Measurements from ENCODE around the gene CSRP2.

Gene CSRP2

DNA sequence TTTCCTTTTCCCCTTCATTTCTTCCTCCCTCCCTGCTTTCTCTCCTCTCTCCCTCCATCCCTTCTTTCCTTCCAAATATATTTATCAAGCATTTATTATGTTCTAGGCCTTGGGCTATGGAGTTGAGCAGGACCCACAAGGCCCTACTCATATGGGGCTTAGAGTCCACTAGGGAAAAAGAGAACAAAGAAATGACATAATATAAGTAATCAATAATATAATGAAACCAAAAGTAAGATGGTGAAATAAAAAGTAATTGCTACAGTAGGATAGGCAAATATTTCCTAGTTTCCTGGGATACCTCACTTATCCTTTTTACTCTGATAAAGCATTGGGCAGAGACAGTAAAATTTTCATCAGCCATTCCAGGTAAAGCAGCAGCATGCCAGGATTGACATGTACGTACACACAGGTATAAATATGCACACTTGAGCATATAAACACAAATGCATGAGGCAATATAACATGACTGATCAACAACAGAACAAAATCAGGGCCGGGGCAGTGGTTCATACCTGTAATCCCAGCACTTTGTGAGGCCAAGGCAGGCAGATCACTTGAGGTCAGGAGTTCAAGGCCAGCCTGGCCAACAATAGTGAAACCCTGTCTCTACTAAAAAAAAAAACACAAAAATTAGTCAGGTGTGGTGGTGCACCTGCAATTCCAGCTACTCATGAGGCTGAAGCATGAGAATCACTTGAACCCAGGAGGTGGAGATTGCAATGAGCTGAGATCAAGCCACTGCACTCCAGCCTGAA, 35.5 kb upstream of the CSRP2 start:
- H3K4me1 ChIP-seq (ENCODE audit: control insufficient read depth, insufficient read depth, low read length): no peaks in the 10 kb centered on the region
- H3K9me3 ChIP-seq (ENCODE audit: control insufficient read depth, insufficient read depth, low read length): no peaks in the 10 kb centered on the region
- H3K9ac ChIP-seq (ENCODE audit: low read depth, low read length): no peak overlapping the region
- no peaks in the 10 kb centered on the region for H3K27me3 ChIP-seq (ENCODE audit: control insufficient read depth, insufficient read depth, low read length)
- H3K4me3 ChIP-seq (ENCODE audit: low read depth, low read length): no peak overlapping the region
- no peaks in the 10 kb centered on the region for H3K36me3 ChIP-seq (ENCODE audit: control insufficient read depth, insufficient read depth, low read length)

DNA sequence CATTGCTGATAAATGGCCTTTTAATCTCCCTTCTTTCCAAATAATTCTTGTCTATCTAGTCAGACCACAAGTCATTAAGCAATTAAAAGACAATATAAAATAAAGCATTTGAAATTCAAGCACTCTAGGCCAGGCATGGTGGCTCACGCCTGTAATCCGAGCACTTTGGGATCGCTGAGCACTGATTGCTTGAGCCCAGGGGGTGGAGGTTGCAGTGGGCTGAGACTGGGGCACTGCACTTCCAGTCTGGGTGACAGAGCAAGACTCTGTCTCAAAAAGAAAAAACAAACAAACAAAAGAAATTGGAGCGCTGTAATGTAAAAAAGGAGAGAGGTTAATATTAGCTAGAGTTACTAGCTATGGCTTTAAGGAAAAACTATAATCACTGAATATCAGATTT, 30.5 kb upstream of the CSRP2 start:
- no peak overlapping the region for H3K9ac ChIP-seq (ENCODE audit: low read depth, low read length)
- no peaks in the 10 kb centered on the region for H3K9me3 ChIP-seq (ENCODE audit: control insufficient read depth, insufficient read depth, low read length)
- no peaks in the 10 kb centered on the region for H3K36me3 ChIP-seq (ENCODE audit: control insufficient read depth, insufficient read depth, low read length)
- no peaks in the 10 kb centered on the region for H3K27me3 ChIP-seq (ENCODE audit: control insufficient read depth, insufficient read depth, low read length)
- H3K4me1 ChIP-seq (ENCODE audit: control insufficient read depth, insufficient read depth, low read length): peaks cover 21% of the 10 kb centered on the region
- H3K4me3 ChIP-seq (ENCODE audit: low read depth, low read length): no peak overlapping the region

DNA sequence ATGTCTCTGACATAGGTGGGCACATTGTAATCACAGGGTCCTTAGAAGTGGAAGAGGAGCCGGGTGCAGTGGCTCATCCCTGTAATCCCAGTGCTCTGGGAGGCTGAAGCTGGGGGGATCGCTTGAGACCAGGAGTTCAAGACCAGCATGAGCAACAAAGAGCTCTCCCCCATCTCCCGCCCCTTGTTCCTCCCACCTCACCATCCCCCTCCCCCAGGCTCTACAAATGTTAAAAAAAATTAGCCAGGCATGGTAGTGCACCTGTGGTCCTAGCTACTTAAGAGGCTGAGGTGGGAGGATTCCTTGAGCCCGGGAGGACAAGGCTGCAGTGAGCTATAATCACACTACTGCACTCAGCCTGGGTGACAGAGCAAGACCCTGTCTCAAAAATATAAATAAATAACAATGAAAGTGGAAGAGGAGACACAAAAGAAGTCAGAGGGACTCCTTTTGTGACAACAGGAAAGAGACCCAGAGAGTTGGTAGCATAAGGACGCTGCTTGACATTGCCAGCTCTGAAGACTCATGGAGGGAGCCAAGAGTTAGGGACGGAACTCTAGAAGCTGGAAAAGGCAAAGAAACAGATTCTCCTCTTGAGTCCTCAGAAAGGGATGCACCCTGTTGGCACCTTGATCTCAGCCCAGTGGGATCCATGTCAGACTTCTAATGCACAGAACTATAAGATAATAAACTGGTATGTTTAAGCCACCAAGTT, 29.6 kb upstream of the CSRP2 start:
- Histone ChIP-seq H3K27me3 (ENCODE audit: control insufficient read depth, insufficient read depth, low read length) (no peaks in the 10 kb centered on the region), H3K9me3 (ENCODE audit: control insufficient read depth, insufficient read depth, low read length) (no peaks in the 10 kb centered on the region), H3K4me1 (ENCODE audit: control insufficient read depth, insufficient read depth, low read length) (peaks cover 21% of the 10 kb centered on the region)

DNA sequence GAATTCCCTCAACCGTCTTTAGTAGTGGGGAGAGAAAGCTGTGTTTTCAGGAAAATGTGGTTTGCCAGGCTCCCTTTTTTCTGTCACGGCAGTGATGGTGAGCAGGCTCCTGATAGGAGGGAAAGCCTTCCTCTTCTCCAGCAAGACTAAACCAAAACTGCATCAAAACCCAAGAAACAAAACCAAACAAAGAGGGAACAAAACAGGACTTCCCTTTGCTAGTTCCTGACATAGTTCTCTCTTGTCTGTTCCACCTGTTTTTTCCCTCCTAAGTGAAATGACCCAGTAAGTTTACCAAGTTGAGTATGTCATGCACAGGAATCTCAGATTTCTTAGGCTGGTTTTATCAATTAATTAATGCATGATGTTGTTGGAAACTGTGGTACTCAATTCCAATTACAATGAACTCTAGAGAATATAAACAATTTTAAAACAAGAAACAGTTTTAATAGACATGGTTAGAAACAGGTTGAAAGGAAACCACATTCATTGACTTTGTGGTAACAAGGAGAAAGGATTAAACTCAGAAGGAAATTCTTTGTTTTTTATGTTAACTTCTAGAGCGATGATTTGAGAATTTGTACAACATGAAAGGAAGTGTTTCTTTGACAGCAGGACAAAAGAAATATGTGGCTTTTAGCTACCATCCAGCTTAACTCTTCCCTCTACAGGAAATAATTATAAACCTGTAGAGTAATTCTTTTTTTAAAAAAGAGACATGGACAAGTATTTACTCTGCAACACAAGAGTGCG, 23.0 kb upstream of the CSRP2 start:
- no peak overlapping the region for H3K9ac ChIP-seq (ENCODE audit: low read depth, low read length)
- no peak overlapping the region for H3K4me3 ChIP-seq (ENCODE audit: low read depth, low read length)
- H3K4me1 ChIP-seq (ENCODE audit: control insufficient read depth, insufficient read depth, low read length): peaks cover 4% of the 10 kb centered on the region
- H3K9me3 ChIP-seq (ENCODE audit: control insufficient read depth, insufficient read depth, low read length): no peaks in the 10 kb centered on the region
- H3K36me3 ChIP-seq (ENCODE audit: control insufficient read depth, insufficient read depth, low read length): no peaks in the 10 kb centered on the region
- H3K27me3 ChIP-seq (ENCODE audit: control insufficient read depth, insufficient read depth, low read length): no peaks in the 10 kb centered on the region

More for the DNA sequence above, 29.6 kb upstream of the CSRP2 start:
- no peak overlapping the region for H3K9ac ChIP-seq (ENCODE audit: low read depth, low read length)
- H3K36me3 ChIP-seq (ENCODE audit: control insufficient read depth, insufficient read depth, low read length): no peaks in the 10 kb centered on the region
- H3K4me3 ChIP-seq (ENCODE audit: low read depth, low read length): no peak overlapping the region

DNA sequence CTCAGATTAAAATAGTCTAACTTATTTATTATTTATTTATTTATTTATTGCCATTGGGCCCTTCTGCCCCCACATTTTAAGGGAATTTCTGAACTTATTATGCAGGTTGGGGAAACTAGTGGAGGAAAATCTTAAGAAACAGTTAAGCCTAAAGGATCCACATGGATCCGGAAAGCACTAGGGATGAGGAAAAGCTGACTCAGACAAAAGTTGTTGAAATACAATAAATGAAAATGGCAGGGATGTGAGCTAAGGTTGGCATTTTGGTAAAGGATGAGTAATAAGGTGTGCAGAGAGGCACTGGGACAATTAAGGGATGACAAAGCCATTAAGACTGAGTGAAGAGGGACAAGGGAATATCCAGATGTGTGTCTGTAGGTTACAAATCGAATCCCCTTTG, 20.7 kb upstream of the CSRP2 start:
- Histone ChIP-seq H3K9me3 (ENCODE audit: control insufficient read depth, insufficient read depth, low read length) (no peaks in the 10 kb centered on the region), H3K4me3 (ENCODE audit: low read depth, low read length) (no peak overlapping the region), H3K4me1 (ENCODE audit: control insufficient read depth, insufficient read depth, low read length) (no peaks in the 10 kb centered on the region), H3K36me3 (ENCODE audit: control insufficient read depth, insufficient read depth, low read length) (no peaks in the 10 kb centered on the region), H3K27me3 (ENCODE audit: control insufficient read depth, insufficient read depth, low read length) (no peaks in the 10 kb centered on the region), H3K9ac (ENCODE audit: low read depth, low read length) (no peak overlapping the region)

DNA sequence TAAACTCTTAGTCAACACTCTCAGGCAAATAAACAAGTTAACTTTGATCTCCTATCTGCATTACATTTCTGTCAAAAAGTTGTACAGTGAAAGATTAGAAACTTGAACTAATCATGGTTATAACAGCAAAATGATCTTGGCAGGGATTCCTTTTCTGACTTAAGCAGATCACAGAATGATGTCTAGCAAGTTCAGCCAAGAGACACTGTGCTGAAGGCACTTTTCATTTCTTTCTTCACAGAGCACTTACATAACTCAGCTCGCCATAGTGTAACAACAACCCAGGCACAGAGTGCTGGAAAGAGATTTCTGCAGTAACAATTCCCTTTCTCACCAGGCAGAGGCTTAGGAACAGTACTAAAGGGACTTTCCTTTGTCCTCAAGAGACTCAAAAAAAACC, 19.6 kb upstream of the CSRP2 start:
- H3K27me3 ChIP-seq (ENCODE audit: control insufficient read depth, insufficient read depth, low read length): no peaks in the 10 kb centered on the region
- no peaks in the 10 kb centered on the region for H3K36me3 ChIP-seq (ENCODE audit: control insufficient read depth, insufficient read depth, low read length)
- H3K9me3 ChIP-seq (ENCODE audit: control insufficient read depth, insufficient read depth, low read length): no peaks in the 10 kb centered on the region
- no peak overlapping the region for H3K4me3 ChIP-seq (ENCODE audit: low read depth, low read length)
- H3K9ac ChIP-seq (ENCODE audit: low read depth, low read length): no peak overlapping the region
- no peaks in the 10 kb centered on the region for H3K4me1 ChIP-seq (ENCODE audit: control insufficient read depth, insufficient read depth, low read length)

DNA sequence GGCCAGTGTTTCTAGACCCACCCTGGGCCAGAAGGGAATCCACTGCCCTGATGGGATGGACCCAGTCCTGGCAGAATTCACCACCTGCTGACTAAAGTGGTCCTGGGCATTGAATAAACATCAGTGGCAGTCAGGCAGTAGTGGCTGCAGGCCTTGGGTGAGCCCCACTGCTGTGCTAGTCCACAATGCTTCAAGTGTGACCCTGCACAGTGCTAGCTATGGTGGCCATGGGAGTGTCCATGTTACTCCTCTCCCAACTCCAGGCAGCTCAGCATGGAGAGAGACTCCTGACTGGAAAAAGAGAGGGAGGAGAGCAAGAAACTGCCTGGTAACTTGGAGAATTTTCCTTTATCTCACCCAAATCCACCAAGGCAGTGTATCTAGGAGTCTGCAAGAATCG, 17.5 kb upstream of the CSRP2 start:
- Histone ChIP-seq H3K9me3 (ENCODE audit: control insufficient read depth, insufficient read depth, low read length) (no peaks in the 10 kb centered on the region), H3K9ac (ENCODE audit: low read depth, low read length) (no peak overlapping the region), H3K4me3 (ENCODE audit: low read depth, low read length) (no peak overlapping the region), H3K36me3 (ENCODE audit: control insufficient read depth, insufficient read depth, low read length) (no peaks in the 10 kb centered on the region), H3K4me1 (ENCODE audit: control insufficient read depth, insufficient read depth, low read length) (peaks cover 2% of the 10 kb centered on the region), H3K27me3 (ENCODE audit: control insufficient read depth, insufficient read depth, low read length) (no peaks in the 10 kb centered on the region)

DNA sequence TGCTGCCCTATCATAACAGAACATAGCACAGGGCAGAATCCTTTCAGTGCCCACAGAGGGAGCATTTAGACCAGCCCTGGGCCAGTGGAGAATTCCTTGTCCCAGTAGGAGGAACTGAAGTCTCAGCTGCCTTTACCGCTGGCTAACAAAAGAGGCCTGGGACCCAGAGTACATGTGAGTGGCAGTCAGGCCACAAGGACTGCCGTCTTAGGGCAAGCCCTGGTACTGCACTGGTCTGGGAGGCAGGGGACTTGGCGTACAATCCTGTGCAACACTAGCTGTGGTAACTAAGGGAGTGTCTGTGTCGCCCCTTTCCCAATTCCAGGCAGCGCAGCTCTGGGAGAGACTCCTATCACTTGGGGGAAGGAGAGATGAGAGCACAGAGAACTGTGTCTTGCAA, 17.0 kb upstream of the CSRP2 start:
- Histone ChIP-seq H3K4me3 (ENCODE audit: low read depth, low read length) (no peak overlapping the region), H3K9ac (ENCODE audit: low read depth, low read length) (no peak overlapping the region), H3K4me1 (ENCODE audit: control insufficient read depth, insufficient read depth, low read length) (peaks cover 2% of the 10 kb centered on the region), H3K36me3 (ENCODE audit: control insufficient read depth, insufficient read depth, low read length) (no peaks in the 10 kb centered on the region), H3K9me3 (ENCODE audit: control insufficient read depth, insufficient read depth, low read length) (no peaks in the 10 kb centered on the region), H3K27me3 (ENCODE audit: control insufficient read depth, insufficient read depth, low read length) (no peaks in the 10 kb centered on the region)

DNA sequence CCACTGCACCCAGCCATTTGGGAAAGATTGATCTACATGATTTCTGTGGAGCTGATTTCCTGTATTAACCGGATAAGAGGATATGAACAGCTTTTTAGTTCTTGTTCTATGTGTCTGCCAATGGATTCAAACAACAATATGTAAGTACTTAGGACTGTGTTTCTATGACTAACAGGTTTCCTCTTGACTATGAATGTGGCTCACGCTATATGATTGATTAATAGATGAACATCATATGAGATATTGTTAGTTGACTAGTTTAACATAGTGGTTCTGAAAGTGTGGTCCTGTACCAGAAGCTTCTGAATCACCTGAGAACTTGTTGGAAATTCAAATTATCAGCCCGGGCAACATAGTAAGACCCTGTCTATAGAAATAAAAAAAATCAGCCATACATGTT, 12.8 kb upstream of the CSRP2 start:
- H3K36me3 ChIP-seq (ENCODE audit: control insufficient read depth, insufficient read depth, low read length): no peaks in the 10 kb centered on the region
- no peaks in the 10 kb centered on the region for H3K27me3 ChIP-seq (ENCODE audit: control insufficient read depth, insufficient read depth, low read length)
- no peaks in the 10 kb centered on the region for H3K9me3 ChIP-seq (ENCODE audit: control insufficient read depth, insufficient read depth, low read length)
- peaks cover 2% of the 10 kb centered on the region for H3K4me1 ChIP-seq (ENCODE audit: control insufficient read depth, insufficient read depth, low read length)
- no peak overlapping the region for H3K9ac ChIP-seq (ENCODE audit: low read depth, low read length)
- no peak overlapping the region for H3K4me3 ChIP-seq (ENCODE audit: low read depth, low read length)

DNA sequence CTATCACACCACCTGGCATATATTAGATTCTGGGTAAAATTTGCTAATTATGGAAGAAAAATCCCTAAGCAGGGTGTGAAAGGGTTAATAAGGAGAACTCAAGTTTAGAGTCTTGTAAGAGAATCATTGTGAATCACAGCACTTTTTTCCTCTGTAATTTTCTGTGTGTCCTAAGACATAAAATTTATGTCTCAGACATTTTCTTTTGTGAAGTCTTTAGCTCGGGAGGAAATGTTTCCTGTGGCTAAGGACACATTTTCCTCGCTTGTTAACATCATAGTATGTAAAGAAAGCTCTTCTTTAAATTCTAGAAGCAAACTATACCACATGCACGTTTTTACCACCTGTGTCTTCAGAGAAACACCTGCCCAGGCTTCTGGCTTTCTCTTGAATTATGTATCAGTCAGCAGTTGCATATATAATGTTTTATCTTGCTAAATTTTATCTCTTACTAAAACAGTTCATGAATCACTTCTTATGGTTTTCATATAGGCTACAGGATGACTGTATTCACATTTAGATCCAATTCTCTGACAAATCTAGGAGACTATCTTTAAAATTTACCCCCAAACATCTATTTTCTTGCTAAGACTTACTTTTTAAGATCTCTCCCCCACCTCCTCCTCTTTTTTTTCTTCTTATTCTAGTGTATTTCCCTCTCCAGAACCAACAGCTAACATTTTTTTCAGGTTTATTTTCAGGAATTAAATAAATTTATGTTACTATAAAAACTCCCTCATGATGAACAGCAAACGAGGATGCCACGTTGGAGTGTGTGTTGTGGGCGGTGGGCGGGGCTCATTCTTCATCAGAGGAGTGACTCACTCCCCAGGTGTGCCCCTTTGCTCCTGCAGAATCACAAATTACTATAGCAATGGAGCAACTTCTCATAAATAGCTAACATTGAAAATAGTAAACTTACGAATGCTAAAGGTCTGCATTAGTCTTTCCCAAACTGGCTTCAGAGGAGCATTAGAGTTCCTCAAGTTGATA, 11.6 kb upstream of the CSRP2 start:
- Histone ChIP-seq H3K9ac (ENCODE audit: low read depth, low read length) (no peak overlapping the region), H3K36me3 (ENCODE audit: control insufficient read depth, insufficient read depth, low read length) (no peaks in the 10 kb centered on the region), H3K9me3 (ENCODE audit: control insufficient read depth, insufficient read depth, low read length) (no peaks in the 10 kb centered on the region), H3K27me3 (ENCODE audit: control insufficient read depth, insufficient read depth, low read length) (no peaks in the 10 kb centered on the region), H3K4me3 (ENCODE audit: low read depth, low read length) (no peak overlapping the region), H3K4me1 (ENCODE audit: control insufficient read depth, insufficient read depth, low read length) (peaks cover 2% of the 10 kb centered on the region)

DNA sequence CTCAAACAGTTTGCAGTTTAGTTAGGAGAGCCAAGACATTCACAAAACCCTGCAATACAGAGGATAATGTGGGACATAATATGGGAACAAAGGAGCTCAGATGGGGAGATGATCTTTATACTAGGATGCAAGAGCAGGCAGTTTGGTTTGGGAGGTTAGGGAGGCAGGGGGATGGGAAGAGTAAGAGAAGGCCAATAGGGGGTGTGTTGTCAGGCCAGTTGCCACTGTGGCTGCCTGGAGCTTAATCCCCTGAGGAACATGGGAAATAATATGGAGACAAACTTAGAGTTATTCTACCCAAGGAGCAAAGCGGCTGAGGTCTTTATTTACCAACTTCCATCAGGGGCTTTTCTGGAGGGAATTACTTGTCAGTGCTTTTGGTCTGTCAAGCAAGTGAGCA, 10.0 kb upstream of the CSRP2 start:
- H3K27me3 ChIP-seq (ENCODE audit: control insufficient read depth, insufficient read depth, low read length): no peaks in the 10 kb centered on the region
- H3K9ac ChIP-seq (ENCODE audit: low read depth, low read length): no peak overlapping the region
- no peak overlapping the region for H3K4me3 ChIP-seq (ENCODE audit: low read depth, low read length)
- no peaks in the 10 kb centered on the region for H3K36me3 ChIP-seq (ENCODE audit: control insufficient read depth, insufficient read depth, low read length)
- no peaks in the 10 kb centered on the region for H3K9me3 ChIP-seq (ENCODE audit: control insufficient read depth, insufficient read depth, low read length)
- H3K4me1 ChIP-seq (ENCODE audit: control insufficient read depth, insufficient read depth, low read length): peaks cover 2% of the 10 kb centered on the region

Measured in iPS-15b (cell line).